Stimulated activated CD4-positive, alpha-beta T cell treated with anti-CD3 and anti-CD28 coated beads, Interleukin-1b, Interleukin-23, amount 100 ng/mL, for 4 hours (primary cell): ENCODE data around the gene SLCO3A1.

ENCODE experiments used
- DNase-seq, 2 donors: peaks; one replicate each; pipeline ENCODE4 v3.0.0-alpha.2; 2020; ENCODE audit warnings: low read depth in 2 of 2

Gene SLCO3A1

DNA sequence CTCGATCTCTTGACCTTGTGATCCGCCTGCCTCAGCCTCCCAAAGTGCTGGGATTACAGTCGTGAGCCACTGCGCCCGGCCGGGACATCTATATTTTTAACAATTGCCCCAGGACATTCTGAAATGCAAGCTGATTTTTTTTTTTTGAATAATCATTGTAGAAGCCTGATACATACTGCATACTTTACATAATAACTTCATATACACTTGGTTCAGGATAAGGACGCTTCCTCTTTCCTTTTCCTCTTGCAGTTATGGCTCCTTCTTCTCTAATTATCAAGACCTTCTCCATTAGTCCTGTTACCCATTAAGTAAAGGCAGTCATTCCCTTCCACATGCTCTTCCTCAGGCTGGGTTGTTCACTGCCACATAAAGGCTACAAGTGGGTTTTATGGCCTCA is 58.3 kb downstream of the SLCO3A1 start:
- DNase-seq, result no peak

DNA sequence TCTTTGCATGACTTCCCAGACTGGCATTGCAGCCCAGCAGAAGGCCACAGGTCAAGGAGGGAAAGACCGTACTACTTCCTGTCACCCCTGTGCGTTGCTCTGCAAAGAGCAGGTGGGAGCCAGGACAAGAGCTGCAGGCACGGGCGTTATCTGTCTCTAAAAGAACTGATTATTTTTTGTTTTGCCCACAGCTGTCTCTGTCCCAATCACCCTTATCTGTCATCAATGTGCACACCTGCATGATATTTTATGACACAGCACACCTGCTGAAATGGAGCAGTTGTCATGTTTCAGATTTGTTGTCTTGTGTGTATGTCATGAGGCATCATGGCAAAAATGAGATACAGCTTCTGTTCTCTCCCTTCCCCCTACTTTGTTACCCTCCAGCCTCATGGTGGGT is 58.8 kb downstream of the SLCO3A1 start:
- DNase-seq, result no peak

DNA sequence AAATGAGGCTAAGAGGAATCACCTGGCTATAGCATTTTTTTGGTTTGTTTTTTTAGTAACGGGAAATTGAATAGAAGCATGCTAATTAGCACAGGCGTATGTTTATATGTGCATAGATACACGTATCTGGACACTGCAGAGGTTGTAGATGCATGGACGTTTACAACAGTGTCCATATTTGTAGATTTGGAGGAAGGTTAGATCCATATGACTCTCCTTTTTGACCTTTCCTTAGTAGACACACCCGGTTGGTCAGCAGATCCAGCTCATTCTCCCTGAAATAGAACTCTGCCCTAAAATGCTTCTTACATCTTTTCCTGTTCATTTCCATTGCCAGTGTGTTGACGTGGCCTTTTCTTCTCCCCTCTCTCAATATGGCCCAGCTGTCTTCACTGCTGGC is 60.1 kb downstream of the SLCO3A1 start:
- DNase-seq, result no peak

DNA sequence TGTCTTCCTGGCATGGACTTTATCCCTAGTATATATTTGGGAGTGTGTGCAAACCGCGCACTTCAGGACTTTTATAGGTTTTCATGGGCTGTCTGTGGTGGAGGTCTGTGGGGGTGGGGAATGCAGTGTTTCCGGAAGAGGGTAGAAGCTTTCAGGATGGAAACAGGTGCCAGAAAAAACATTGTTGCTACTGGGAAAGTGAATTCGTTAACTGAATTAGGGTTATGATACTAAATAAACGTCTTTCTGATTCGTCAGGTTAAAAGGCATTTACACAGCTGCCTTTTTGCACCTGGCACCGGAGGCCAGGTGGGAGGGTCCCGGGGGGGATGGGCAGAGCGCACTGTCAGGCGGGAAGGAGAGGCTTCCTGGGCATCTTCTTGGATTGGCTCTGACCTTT is 62.1 kb downstream of the SLCO3A1 start:
- DNase-seq, result no peak

DNA sequence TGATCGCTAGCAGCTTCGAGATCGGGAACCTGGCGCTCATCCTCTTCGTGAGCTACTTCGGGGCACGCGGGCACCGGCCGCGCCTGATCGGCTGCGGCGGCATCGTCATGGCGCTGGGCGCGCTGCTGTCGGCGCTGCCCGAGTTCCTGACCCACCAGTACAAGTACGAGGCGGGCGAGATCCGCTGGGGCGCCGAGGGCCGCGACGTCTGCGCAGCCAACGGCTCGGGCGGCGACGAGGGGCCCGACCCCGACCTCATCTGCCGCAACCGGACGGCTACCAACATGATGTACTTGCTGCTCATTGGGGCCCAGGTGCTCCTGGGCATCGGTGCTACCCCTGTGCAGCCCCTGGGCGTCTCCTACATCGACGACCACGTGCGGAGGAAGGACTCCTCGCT is 62.5 kb downstream of the SLCO3A1 start:
- DNase-seq, result no peak

DNA sequence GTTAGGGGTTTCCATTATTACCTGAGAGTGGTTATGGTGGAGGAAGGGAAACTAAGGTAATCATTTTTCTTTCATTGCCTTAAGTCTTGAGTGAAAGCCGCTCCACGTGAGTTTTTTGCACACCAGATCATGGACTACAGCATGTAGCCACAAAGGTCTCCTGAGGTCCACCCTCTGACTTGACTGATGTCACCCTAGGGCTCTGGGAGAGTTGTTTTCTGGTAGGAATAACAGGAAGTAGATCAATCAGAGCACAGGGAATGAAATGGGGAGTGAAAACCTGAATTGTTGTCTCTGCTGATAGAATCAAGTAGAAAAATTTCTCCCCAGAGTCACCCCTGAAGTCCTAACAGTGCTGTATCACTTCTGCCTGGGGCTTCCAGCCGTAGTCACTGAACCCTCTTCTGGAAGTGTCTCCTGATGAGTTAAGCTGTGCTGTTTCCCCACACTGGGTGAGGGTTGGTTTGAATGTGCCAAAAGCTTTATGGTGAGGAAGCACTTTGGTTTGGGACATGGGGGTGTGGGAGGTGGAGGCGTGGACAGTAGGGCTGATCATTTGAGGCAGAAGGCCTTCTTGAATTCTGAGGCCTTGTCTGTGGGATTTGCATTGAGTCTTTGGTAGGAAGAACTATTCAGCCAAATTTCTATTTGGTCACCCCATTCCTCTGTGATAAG is 64.3 kb downstream of the SLCO3A1 start:
- no peak for DNase-seq

DNA sequence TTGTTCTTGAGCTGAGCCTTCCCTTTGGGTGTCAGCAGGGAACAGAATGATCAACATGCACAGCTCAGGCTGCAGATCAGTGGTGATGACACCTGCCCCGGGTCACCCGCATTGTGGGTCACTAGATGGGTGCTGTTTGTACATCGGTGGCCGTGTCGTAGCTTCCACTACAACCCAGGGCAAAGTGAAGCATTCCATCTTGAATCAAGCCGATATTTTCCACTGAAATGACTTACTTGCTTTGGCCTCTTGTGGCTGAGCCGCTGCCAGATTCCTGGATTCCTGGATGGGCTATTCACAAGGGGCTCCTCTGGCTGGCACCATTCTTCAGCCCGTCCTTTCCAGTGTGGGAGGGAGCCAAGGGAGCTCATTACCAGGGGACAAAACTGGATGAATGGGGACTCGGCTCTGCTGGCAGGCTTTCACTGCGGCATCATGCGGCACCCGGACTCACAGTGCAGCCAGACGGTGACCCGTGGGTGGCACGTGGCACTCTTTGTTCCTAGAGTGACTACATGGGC is 65.6 kb downstream of the SLCO3A1 start:
- DNase-seq, result no peak

DNA sequence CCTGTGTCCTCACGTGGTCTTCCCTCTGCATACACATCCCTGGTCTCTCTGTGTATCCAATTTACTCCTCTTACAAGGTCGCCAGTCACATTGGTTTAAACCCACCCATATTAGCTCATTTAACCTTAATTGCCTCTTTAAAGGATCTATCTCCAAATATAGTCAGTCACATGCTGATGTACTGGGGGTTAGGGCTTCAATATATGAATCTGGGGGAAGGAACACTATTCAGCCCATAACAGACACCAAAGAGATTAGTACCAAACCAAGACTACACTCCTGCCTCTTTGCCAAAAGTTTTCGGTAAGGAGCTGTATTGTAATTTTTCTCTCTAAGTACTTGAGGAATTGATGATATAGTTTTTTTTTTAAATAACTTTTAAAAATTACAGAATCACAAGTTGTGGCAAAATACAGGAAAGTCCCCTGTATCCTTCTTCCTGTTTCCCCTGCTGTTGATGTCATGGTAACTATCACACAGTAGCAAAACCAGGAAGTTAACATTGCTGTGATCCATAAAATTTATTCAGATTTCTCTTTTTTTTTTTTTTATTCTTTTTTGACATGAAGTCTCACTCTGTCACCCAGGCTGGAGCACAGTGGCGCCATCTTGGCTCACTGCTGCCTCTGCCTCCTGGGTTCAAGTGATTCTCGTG is 67.8 kb downstream of the SLCO3A1 start:
- no peak for DNase-seq

DNA sequence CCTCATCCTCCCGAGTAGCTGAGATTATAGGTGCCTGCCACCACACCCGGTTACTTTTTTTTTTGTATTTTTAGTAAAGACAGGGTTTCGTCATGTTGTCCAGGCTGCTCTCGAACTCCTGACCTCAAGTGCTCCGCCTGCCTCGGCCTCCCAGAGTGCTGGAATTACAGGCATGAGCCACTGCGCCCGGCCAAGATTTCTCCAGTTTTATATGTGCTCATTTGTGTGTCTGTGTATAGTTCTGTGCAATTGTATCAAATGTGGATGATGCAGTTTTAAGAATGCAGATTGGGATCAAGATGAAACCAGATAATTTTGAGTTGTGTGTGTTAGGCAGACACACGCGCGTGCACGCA is 68.3 kb downstream of the SLCO3A1 start:
- DNase-seq, result no peak

DNA sequence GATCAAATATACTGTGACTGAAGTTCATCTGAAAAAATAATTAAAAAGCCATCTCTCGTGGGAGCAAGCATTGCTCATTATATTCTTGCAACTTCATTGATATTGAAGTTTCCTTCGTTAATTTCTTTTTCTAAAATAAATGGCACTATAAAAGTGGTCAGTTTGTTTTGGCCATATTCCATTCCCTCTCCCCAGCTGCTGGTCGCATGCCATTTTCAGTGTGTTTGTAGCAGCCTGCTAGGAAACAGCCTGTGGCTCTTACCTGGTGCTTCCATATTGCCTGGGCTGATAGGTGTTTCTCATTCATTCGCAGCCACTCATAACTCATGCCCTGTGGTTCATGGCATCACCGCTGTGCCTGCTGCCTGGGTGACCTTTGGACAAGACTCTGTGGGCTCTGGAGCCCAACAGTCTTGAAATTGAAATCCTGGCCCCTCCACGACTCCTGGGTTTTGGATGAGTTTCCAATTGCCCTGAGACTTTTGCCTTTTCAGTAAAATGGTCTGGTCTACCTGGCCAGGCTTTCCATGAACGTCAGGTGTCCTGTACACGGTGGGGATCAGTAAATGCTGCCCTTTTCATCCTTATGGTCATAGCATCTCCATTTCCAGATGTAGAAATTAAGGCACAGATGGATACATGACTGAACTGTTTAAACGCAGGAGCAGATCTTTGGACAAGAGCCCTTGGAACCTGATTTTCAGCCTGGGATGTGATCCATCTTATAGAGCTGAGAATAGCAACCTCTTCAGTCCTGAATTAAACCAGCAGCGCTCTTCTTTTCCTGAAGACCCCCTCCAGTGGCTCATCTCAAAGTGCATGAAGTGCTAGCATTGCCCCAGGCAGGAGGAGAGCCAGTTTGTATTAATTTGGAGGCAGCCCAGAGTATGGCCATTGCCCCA is 69.4 kb downstream of the SLCO3A1 start:
- no peak for DNase-seq

DNA sequence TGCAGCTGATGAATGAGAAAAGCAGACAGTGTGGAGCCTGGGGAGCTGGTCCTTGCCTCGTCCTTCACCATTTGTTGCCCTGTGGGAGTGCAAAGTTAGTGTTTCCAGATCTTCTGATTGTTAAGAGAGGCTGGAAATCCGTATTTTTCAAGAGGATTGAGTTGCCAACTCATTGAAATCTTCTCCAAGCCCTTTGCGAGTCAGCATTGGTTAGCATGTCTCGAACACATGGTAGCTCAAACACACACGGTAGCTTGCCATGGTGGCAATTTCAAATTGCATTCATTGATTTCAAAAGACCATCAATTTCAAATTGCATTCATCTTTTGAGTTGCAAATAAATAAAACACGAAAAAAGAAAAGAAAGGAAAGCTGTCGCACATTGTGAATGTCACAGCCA is 70.7 kb downstream of the SLCO3A1 start:
- no peak for DNase-seq

DNA sequence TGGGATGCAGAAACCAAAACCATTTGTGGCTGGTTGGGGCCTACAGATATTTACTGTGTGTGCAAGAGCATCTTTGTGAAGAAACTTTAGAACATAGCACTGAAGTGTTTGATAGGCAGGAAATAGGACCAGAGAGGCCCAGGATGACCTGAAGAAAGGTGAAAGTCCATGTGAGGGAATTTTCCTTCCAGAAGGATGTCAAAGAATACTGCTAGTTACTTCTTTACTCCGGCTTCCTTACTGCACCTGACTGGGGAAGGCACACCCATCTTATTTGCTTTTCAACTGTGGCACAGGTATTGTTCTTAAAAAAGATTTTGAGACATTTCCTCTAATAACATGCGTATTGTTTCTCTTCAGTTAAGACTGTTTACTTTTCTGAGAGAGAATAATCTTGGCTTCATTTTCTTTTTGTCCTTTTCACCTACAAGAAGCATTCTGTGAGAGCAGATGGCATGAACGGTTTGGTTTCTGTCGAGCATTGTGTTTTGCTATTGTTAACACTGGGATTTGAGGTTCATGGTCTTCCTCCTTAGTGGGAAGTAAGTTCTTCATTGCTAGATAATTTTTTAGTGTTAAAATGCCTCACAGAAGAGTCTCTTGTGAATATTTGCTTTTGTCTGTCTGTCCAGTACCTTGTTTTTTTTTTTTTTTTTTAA is 71.5 kb downstream of the SLCO3A1 start:
- DNase-seq, result no peak

DNA sequence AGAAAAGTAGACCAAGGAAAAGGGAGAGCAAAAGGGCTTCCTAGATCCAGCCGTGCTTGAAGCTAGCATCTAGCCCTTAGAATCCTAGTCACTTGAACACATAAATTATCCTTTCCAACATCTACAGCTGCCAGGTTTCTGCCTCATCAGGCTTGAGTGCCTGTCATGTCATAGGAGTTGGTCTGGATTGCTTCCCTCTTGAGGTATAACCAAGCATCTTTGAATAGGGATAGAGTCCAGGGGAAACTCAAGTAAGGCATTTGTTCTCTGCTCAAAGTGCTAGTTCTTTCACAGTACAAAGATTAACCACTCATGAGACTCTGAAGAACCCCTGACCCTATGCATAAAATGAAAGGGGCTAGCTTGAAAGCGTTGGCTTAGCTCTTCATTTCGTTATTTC is 72.3 kb downstream of the SLCO3A1 start:
- no peak for DNase-seq

DNA sequence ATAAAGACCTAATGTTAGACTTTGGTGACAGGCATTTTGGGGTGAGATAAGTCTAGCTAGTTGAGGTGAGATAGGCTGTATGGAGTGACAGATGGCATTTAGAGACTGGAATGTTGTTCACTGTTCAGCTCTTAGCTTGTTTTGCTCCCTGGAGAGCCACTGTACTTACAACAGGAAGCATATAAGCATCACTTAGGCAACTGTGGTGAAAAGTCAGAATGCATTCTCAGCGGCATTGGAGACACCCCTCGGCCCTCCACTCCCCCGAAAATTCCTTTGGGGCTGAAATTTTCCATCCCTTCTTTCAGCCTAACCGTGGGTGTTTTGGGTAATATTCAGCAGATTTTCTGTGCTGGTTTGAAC is 73.4 kb downstream of the SLCO3A1 start:
- DNase-seq, result no peak

DNA sequence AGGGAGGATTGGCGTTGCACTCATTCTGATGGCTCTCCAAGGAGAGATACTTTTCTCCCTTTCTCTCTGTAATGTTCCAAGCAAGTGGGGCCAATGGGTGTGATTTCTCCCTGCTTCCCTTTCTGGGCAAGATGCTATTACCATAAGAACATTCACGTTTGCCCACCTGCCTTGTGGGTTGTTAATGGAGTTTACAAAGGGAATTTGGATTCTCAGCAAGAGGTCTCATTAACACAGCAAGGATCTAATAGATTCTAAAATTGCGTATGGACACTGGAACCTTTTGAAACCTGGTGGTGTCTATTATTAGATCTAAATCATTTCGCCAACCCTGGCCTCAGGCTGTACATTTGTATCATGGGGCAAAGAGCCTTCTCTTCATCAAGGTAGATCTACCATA is 74.1 kb downstream of the SLCO3A1 start:
- DNase-seq, result no peak

DNA sequence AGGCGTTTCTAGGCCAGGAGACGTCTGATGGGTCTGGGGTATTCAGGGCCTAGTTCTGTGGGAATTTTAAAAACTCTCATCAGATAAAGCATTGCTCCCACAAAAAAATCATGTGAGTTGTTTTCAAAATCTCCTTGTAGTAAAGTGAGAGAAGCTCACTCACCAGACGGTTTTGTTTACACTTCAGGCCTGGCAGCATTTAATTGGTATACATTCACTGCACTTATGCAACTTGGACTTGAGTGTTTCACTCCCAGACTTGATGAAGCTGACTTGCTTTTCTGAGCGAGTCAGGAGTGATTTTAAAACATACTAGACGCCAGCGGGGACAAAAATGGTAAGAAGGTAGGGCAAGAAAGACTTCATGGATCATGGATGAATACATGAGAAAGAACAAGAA is 75.2 kb downstream of the SLCO3A1 start:
- DNase-seq, result no peak

DNA sequence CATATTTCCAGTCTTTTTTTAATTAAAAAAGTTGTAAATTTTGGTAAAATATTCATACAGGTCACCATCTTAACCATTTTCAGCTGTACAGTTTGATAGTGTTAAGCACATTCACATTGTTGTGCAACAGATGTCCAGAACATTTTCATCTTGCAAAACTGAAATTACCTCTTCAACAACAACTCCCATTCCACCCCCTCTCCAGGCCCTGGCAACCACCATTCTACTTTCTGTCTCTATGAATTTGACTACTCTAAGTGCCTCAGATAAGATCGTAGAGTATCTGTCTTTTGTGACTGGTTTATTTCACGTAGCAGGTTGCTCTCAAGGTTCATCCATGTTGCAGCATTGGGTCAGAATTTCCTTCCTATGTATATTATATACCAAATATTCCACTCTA is 76.0 kb downstream of the SLCO3A1 start:
- DNase-seq, result no peak

DNA sequence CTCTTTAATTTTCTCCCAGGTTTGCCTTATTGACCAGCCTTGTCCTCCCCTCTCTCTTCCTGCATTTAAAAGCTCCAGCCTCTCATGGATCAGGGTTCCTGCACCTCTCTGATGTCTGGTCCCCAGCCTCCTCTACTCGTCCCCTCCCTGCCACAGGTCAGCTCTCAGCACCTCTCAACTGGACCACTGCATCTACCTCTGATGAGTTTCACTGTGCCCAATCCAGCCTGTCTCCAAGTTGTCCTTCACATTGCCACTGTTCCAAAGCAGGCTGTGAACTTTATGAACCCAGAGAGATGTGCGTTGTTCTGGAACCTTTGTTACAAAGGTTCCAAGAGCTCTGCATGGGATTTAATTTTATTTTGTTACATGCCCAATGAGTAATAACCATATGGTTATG is 76.6 kb downstream of the SLCO3A1 start:
- DNase-seq, result no peak

DNA sequence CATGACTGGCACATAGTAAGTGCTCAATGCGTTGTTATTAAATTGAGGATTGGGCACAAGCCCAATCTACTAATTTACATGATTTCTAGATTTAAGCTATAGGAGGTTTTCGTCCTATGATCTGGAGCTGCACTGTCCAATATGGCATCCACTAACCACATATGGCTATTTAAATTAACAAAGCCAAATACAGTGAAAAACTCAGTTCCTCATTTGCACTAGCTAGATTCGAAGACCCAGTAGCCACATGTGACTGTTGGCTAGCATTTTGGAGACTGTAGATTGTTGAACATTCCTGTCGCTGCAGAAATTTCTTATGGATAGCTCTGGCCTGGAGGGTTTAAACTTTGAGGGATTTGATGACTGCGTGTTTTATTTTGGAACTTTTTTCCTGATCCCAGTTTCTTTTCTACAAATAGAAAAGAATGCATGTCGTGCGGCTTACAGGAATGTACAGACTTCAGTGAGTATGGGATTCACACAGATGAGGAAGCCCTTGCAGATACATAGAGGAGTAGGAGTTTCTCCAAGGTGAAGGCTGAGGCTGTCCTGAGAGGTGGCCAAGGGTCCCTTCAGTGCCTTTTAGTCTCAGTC is 82.8 kb downstream of the SLCO3A1 start:
- DNase-seq, result no peak

DNA sequence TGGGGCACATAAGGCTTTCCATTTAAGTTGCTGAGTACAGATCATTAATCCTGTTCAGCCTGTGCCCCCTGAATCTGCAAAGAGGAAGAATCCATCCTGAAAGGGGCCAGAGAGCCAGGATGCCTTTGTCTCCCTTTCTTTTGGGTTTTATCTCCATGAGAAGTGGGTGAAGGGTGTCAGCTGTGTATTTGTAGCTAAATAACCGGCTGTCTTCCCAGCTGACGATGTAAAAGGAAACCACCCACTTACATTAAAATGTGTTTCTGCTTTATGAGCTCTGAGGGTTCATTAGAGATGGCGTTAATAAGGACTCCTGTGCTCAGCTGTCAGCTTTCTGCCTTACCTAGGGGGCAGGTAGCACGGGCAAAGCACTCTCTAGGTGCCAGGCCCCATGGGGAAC is 83.4 kb downstream of the SLCO3A1 start:
- DNase-seq, result no peak

DNA sequence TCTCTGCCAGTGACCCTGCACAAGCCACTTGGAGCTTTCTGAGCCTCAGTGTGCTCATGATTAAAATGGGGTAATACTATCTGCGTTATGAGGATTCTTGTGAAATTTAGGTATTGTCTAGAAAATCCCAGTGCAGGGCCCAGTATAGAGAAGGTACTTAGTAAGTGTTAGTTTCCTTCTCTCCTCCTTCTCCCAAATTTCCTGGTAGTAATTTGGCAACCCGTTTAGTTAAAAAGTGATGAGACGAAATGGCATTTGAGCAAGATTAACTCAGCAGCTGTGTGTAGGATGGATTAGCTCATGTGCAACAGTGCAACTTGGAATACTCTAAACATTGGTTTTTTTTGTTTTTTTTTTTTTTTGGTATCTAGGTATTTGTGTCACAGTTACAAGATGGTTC is 84.6 kb downstream of the SLCO3A1 start:
- no peak for DNase-seq

DNA sequence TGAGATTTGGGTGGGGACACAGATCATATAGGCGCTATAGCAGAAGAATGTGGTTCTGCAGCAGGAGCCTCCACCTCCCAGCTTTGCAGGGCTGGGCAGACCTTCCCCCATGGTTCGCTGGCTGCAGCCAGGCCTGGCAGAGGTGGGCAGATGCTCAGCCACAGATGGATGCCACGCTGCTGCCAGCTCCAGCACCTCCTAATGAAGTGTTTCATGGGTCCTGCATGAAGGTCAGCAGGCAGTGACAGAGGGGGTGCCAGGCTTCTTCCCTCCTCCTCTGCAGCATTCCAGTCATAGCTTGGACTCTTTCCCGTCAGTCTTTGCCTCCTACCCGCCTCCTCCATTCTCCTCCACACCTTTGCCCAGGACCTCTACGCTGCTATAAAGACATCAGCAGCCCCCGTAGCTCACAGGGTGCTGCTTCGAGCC is 85.9 kb downstream of the SLCO3A1 start:
- DNase-seq, result no peak
